Activated naive CD8-positive, alpha-beta T cell treated with anti-CD3 and anti-CD28 coated beads for 36 hours (primary cell): ENCODE results near the gene PROSER3. TPM values are rescaled to one million over a fixed set of nuclear protein-coding genes. Genes with fewer than 3 reads are reported as not detected.
"Not testable (repeated sequence)": the region's sequence is repeated elsewhere in the genome, so short reads cannot be mapped to it uniquely, and the experiment has no call there.

Experiments
- DNase-seq: peaks from one replicate; pipeline ENCODE4 v3.0.0; 2021
- H3K27ac Mint-ChIP-seq: one replicate; pipeline ENCODE4 v1.8.0; 2022; ENCODE audit warnings: mild to moderate bottlenecking, moderate library complexity, mixed read lengths
- H3K27me3 Mint-ChIP-seq: one replicate; pipeline ENCODE4 v1.8.0; 2022; ENCODE audit warnings: mild to moderate bottlenecking, mixed read lengths
- H3K36me3 Mint-ChIP-seq: one replicate; pipeline ENCODE4 v1.8.0; 2021; ENCODE audit warnings: mild to moderate bottlenecking, mixed read lengths
- H3K4me1 Mint-ChIP-seq: one replicate; pipeline ENCODE4 v1.8.0; 2021; ENCODE audit warnings: mixed read lengths
- H3K4me3 Mint-ChIP-seq: one replicate; pipeline ENCODE4 v1.8.0; 2022; ENCODE audit warnings: mild to moderate bottlenecking, moderate library complexity, mixed read lengths
- H3K9me3 Mint-ChIP-seq: one replicate; pipeline ENCODE4 v1.8.0; 2022; ENCODE audit warnings: mixed read lengths
- total RNA-seq, 2 experiments: library from RNA; stranded (reverse); gene quantifications; one replicate each; pipeline ENCODE4 v1.2.3, GENCODE V29; 2021

PROSER3 gene
- total RNA-seq, 2 experiments from 2014 or later, result 29.9 to 33.3 TPM

DNA sequence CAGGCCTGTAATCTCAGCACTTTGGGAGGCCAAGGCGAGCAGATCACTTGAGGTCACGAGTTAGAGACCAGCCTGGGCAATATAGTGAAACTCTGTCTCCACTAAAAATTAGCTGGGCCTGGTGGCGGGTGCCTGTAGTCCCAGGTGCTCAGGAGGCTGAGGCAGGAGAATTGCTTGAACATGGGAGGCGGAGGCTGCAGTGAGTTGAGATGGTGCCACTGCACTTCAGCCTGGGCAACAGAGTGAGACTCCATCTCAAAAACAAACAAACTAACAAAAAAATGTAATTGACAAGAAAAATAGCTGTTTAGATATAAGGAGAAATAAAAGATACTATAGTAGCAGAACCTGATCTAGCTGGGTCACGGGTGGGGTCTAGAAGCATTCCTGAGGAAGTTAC lies 14.4 kb downstream of the PROSER3 start:
- not testable (repeated sequence) for H3K27ac Mint-ChIP-seq, H3K27me3 Mint-ChIP-seq, H3K9me3 Mint-ChIP-seq, H3K36me3 Mint-ChIP-seq, H3K4me3 Mint-ChIP-seq, DNase-seq
- peaks cover 11% of the 10 kb centered on the region for H3K4me1 Mint-ChIP-seq

DNA sequence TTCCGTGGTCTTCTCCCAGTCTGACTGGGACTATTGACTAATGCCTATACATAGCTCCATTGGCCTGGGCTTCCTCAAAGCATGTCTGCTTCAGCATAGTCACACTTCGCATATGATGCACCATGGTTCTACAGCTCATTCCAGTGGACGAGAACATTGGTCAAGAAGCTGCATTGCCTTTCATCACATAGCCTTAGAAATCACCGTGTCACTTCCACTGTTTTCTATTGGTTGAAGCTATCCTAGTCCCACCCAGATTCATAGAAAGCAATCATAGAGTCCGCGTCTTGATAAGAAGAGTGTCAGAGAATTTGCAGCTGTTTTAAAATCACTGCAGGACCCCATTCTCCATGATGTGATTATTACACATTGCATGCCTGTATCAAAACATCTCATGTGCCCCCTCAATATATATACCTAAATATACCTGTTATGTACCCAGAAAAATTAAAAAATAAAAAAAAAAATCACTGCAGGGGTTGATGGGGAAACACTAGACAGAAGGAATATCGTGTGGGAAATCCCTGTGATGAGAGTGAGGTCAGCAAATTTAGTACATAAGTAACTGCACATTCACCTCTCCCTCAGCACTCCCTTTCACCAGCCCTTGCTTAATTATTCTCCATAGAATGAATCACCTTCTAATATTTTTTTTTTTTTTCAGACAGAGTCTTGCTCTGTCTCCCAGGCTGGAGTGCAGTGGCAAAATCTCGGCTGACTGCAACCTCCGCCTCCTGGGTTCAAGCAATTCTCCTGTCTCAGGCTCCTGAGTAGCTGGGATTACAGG lies 15.2 kb downstream of the PROSER3 start:
- no peak overlapping the region for H3K27ac Mint-ChIP-seq
- no peak overlapping the region for H3K4me3 Mint-ChIP-seq
- peaks cover 3% of the 10 kb centered on the region for H3K36me3 Mint-ChIP-seq
- peaks cover 11% of the 10 kb centered on the region for H3K4me1 Mint-ChIP-seq
- no peaks in the 10 kb centered on the region for H3K9me3 Mint-ChIP-seq
- no peak for DNase-seq
- H3K27me3 Mint-ChIP-seq, result no peaks in the 10 kb centered on the region

DNA sequence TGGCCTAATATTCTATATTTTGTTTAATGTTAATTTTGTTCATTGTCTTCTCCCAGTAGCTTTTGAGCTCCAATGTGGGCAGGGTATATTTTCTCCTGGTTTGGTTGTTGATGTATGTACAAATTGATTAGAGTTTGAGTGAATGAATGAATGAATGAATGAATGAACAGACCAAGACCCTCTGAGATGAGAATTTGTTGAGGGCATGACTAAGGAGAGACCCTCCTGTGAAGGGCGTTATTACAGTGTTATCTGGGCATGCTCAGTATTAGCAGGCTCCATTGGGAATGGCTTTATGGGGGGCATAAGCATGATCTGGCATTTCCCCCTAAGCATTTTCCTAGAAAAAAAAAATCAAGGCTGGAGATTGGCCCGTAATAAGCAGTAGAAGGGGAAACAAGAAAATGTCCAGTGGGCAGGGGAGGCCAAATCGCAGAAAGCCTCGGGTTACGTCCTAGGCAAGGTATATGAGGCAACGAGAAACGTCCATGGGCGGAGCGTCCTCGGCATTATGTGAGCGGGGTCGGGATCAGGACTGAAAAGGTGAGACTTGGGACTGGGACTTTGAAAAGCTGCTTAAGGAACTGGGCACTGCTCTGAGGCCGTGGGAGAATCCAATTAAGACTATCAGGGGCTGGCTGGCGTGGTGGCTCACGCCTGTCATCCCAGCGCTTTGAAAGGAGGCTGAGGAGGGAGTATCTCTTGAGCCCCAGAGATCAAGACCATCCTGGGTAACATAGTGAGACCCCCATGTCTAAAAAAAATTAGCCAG lies 16.5 kb downstream of the PROSER3 start:
- DNase-seq, result no peak
- peak overlapping the region; percentile 75 for H3K4me3 Mint-ChIP-seq
- peaks cover 11% of the 10 kb centered on the region for H3K4me1 Mint-ChIP-seq
- no peaks in the 10 kb centered on the region for H3K27me3 Mint-ChIP-seq
- H3K36me3 Mint-ChIP-seq, result peaks cover 3% of the 10 kb centered on the region
- H3K27ac Mint-ChIP-seq, result no peak overlapping the region
- H3K9me3 Mint-ChIP-seq, result no peaks in the 10 kb centered on the region

GRCh38 chr19:35775046-35775297 lies 17.0 kb downstream of the PROSER3 start:
- Mint-ChIP-seq H3K27ac (no peak overlapping the region), H3K27me3 (no peaks in the 10 kb centered on the region)

DNA sequence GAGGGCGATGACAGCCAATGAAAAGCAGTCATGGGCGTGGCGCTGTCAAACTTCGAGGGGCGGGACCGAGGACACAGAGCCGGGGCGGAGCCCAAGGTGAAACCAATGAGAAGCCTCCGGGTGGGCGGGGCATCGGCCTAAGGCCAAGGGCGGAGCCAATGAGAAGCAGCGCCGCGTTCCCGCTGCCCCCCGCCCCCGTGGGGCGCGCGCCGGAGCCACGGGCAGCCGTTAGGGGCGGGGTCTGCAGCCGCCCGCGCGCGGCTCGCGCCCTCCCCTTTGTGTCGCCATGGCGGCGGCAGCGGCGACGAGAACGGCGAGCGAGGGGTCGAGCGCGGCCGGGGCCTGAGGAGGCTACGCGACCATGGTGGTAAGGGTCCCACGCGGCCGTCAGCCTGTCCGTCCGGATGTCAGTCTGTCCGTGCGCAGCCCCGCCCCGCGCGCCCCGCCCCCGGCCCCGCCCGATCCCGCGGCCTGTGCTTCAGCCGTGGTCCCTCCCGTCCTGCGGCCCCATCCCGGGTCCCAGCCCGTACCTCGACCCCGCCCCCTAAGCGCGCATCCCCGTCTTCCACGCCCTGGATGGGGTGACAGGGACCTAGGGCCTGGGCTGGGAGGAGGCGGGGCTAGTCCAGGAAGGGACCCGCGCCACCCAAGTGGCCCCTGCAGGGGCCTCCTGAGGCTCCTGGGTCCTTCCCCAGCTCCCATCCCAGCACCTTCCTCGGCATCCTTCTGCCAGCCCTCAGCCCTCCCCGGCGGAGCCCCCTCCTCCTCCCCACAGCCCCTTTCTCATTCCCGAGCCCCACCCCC lies 17.5 kb downstream of the PROSER3 start, which contains the start of gene ARHGAP33:
Gene ARHGAP33, plus strand, starts transcription at position 267 of the 804 bp plus-strand sequence. Its CDS starts 95 bp downstream, at position 362.
- H3K4me3 Mint-ChIP-seq, result peak within 1 kb of the TSS; percentile 82
- peak; percentile 99 for DNase-seq
- no peaks in the 10 kb centered on the region for H3K27me3 Mint-ChIP-seq
- H3K36me3 Mint-ChIP-seq, result no peaks in the 10 kb centered on the region
- peaks cover 11% of the 10 kb centered on the region for H3K4me1 Mint-ChIP-seq
- no peaks in the 10 kb centered on the region for H3K9me3 Mint-ChIP-seq
- H3K27ac Mint-ChIP-seq, result no peak within 1 kb of the TSS

More at GRCh38 chr19:35775046-35775297, 17.0 kb downstream of the PROSER3 start:
- H3K36me3 Mint-ChIP-seq, result no peaks in the 10 kb centered on the region
- H3K4me3 Mint-ChIP-seq, result peak overlapping the region; percentile 75
- H3K4me1 Mint-ChIP-seq, result peaks cover 11% of the 10 kb centered on the region
- no peaks in the 10 kb centered on the region for H3K9me3 Mint-ChIP-seq
- no peak for DNase-seq

DNA sequence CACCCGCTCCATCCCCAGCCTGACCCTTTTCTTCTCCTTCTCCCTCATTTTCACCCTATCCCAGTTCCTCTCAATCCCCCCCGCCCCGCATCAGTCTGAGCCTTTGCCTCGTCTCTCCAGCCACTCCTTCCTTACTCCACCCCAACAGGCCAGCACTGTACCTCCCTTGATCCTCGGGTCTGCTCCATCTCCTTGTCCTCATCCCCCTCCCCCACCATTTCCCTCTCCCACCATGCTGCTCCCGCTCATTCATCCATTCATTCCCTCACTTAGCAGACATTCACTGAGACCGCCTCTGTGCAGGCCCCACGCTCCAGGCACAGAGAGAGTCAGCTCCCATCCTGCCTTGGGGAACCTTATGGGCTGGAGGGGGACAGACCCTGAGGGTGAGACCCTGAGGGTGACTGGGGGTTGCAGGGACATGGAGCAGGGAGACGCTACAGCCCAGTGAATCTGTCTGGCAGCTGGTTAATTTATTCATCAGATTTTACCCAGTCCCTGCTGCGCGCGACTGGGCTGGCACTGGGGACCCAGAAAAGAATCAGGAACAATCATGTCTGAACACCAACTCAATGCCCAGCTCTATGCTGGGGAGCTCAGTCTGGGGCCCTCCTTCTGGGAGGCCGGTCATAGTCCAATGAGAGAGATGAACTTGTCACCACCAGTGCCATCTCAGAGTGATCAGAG lies 18.3 kb downstream of the PROSER3 start:
- Mint-ChIP-seq H3K27me3 (no peaks in the 10 kb centered on the region), H3K4me1 (peaks cover 11% of the 10 kb centered on the region), H3K36me3 (no peaks in the 10 kb centered on the region), H3K9me3 (no peaks in the 10 kb centered on the region), H3K4me3 (peak overlapping the region; percentile 82), H3K27ac (no peak overlapping the region)
- no peak for DNase-seq

DNA sequence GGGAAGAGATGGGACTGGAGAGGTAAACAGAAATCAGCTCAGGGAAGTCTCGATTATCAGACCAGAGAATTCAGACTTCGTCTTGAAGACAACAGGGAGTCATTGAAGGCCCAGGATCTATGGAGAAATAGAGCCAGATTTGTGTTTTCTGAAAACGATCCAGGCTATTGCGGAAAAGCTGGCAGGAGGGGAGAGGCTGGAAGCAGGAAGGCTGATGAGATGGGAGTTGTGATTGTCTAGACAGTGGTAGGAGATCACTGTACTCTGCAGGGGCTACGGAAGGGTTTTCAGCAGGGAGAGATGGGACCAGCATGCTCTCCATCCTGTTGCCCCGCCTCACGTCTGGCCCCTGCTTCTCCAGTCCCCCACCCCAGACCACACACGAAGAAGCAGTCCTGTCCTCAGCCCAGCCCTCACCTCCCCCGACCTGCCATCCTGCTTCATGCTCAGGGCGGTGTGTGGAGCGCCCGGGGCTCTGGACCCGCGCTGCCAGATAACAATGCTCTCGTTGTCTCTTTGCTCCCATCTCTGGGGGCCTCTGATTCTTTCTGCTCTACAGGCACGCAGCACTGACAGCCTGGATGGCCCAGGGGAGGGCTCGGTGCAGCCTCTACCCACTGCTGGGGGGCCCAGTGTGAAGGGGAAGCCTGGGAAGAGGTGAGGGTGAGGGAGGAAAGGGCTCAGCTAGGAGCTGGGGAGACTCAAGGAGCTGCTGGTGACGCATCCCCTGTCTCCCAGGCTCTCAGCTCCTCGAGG lies 19.3 kb downstream of the PROSER3 start:
- H3K27ac Mint-ChIP-seq, result no peak overlapping the region
- no peaks in the 10 kb centered on the region for H3K9me3 Mint-ChIP-seq
- peaks cover 11% of the 10 kb centered on the region for H3K4me1 Mint-ChIP-seq
- H3K27me3 Mint-ChIP-seq, result no peaks in the 10 kb centered on the region
- H3K4me3 Mint-ChIP-seq, result peak overlapping the region; percentile 7
- no peaks in the 10 kb centered on the region for H3K36me3 Mint-ChIP-seq
- DNase-seq, result no peak

- no peak overlapping the region for H3K4me3 Mint-ChIP-seq
- H3K27ac Mint-ChIP-seq, result no peak overlapping the region
- no peaks in the 10 kb centered on the region for H3K9me3 Mint-ChIP-seq
- H3K36me3 Mint-ChIP-seq, result no peaks in the 10 kb centered on the region
- DNase-seq, result no peak
- no peaks in the 10 kb centered on the region for H3K27me3 Mint-ChIP-seq
- H3K4me1 Mint-ChIP-seq, result peaks cover 11% of the 10 kb centered on the region
Measured at GRCh38 chr19:35777961-35778360, 20.0 kb downstream of the PROSER3 start.

DNA sequence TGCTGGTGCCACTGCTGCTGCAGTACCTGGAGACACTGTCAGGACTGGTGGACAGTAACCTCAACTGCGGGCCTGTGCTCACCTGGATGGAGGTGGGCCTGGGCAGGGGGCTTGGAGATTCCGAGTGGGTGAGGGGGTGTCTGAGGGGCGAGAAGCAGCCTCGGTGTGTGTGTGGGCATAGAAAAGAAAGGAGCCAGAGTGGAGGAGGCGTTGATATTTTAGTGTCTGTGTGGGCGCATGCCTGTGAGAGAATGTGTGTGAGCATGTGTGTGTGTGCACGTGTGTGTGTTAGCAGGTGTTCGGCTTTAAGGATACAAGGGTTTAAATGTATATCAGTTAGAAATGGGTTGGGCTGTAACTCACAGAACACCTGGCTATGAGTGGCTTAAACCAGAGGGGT lies 21.1 kb downstream of the PROSER3 start:
- H3K4me1 Mint-ChIP-seq, result peaks cover 11% of the 10 kb centered on the region
- no peaks in the 10 kb centered on the region for H3K36me3 Mint-ChIP-seq
- no peaks in the 10 kb centered on the region for H3K27me3 Mint-ChIP-seq
- no peak overlapping the region for H3K4me3 Mint-ChIP-seq
- no peaks in the 10 kb centered on the region for H3K9me3 Mint-ChIP-seq
- DNase-seq, result no peak
- H3K27ac Mint-ChIP-seq, result no peak overlapping the region

DNA sequence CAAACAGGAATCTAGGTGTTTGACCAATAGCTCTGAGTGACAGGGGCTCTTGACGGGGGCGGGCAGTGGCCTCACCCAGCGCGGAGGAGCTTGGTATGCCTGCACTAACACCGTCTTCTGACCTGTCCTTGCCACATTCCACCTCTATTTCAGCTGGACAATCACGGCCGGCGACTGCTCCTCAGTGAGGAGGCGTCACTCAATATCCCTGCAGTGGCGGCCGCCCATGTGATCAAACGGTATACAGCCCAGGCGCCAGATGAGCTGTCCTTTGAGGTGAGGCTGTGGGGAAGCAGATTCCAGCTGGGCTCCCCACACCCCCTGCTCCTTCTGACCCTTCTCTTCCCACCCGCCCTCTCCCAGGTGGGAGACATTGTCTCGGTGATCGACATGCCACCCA lies 22.1 kb downstream of the PROSER3 start:
- no peaks in the 10 kb centered on the region for H3K9me3 Mint-ChIP-seq
- H3K27me3 Mint-ChIP-seq, result no peaks in the 10 kb centered on the region
- no peak overlapping the region for H3K4me3 Mint-ChIP-seq
- H3K36me3 Mint-ChIP-seq, result no peaks in the 10 kb centered on the region
- no peak overlapping the region for H3K27ac Mint-ChIP-seq
- H3K4me1 Mint-ChIP-seq, result peaks cover 6% of the 10 kb centered on the region
- no peak for DNase-seq

- H3K27ac Mint-ChIP-seq, result no peak overlapping the region
- peaks cover 5% of the 10 kb centered on the region for H3K4me1 Mint-ChIP-seq
- H3K36me3 Mint-ChIP-seq, result no peaks in the 10 kb centered on the region
- no peaks in the 10 kb centered on the region for H3K27me3 Mint-ChIP-seq
- no peaks in the 10 kb centered on the region for H3K9me3 Mint-ChIP-seq
- no peak overlapping the region for H3K4me3 Mint-ChIP-seq
- DNase-seq, result no peak
Measured at GRCh38 chr19:35780717-35781116, 22.7 kb downstream of the PROSER3 start.

GRCh38 chr19:35781650-35782049 lies 23.7 kb downstream of the PROSER3 start:
- H3K9me3 Mint-ChIP-seq, result no peaks in the 10 kb centered on the region
- H3K27me3 Mint-ChIP-seq, result no peaks in the 10 kb centered on the region
- H3K27ac Mint-ChIP-seq, result no peak overlapping the region
- H3K4me1 Mint-ChIP-seq, result no peaks in the 10 kb centered on the region
- H3K4me3 Mint-ChIP-seq, result no peak overlapping the region
- H3K36me3 Mint-ChIP-seq, result no peaks in the 10 kb centered on the region
- no peak for DNase-seq

GRCh38 chr19:35782589-35782988 lies 24.6 kb downstream of the PROSER3 start:
- Mint-ChIP-seq H3K4me3 (no peak overlapping the region), H3K9me3 (no peaks in the 10 kb centered on the region), H3K27ac (no peak overlapping the region), H3K36me3 (no peaks in the 10 kb centered on the region), H3K27me3 (no peaks in the 10 kb centered on the region), H3K4me1 (no peaks in the 10 kb centered on the region)
- no peak for DNase-seq
